Body of pancreas (tissue), 4 donors: Measurements from ENCODE around the gene KCTD6. TPM values are rescaled to one million over a fixed set of nuclear protein-coding genes. Genes with fewer than 3 reads are reported as not detected.

ENCODE experiments used
- ATAC-seq: fragments of 150-250 bp; one replicate; pipeline ENCODE4 v1.9.1; 2016
- DNase-seq, 4 donors: peaks; one replicate each; pipeline ENCODE4 v3.0.0-alpha.2; 2019
- H3K27ac ChIP-seq, 4 donors: fragments of 200-600 bp; sonication (generic); 1 replicate in 3 of 4; 2 replicates in 1 of 4; pipeline versions ENCODE4 v1.5.1 to v1.6.1; 2016 to 2019; ENCODE audit warnings: mild to moderate bottlenecking in 1 of 4, mixed read lengths in 1 of 4, moderate library complexity in 1 of 4
- H3K27me3 ChIP-seq, 2 donors: fragments of 200-600 bp; sonication (generic); one replicate each; pipeline ENCODE4 v1.6.0; 2016; ENCODE audit warnings: mild to moderate bottlenecking in 1 of 2
- H3K36me3 ChIP-seq, 2 donors: fragments of 200-600 bp; sonication (generic); replicated peaks in 1 of 2; 2 replicates each; pipeline ENCODE4 v1.5.1; 2016; ENCODE audit warnings: low read depth in 2 of 2; ENCODE audit not compliant: insufficient read depth in 1 of 2
- H3K4me1 ChIP-seq: fragments of 200-600 bp; sonication (generic); one replicate; pipeline ENCODE4 v1.6.0; 2016
- H3K4me3 ChIP-seq, 2 donors: fragments of 200-600 bp; sonication (generic); 1 replicate in 1 of 2; 2 replicates in 1 of 2; pipeline ENCODE4 v1.5.1; 2016 to 2019
- H3K9me3 ChIP-seq, 3 donors: fragments of 200-600 bp; sonication (generic); 1 replicate in 2 of 3; 2 replicates in 1 of 3; pipeline ENCODE4 v1.5.1; 2016
- CTCF ChIP-seq, 7 experiments: fragments of 450-650 bp in 4 of 7; fragments of 200-600 bp in 3 of 7; sonication (generic) in 3 of 7; IDR thresholded peaks; one replicate each; pipeline ENCODE4 v1.5.1; 2016 to 2019; ENCODE audit warnings: antibody characterized with exemption in 7 of 7
- POLR2A ChIP-seq, 3 donors: fragments of 450-650 bp; IDR thresholded peaks; one replicate each; pipeline ENCODE4 v1.6.1; 2016; ENCODE audit warnings: antibody characterized with exemption in 3 of 3, mild to moderate bottlenecking in 2 of 3
- WGBS, 2 donors: methylation state at CpG; one replicate each; pipeline ENCODE4 v1.1.5; 2017; 5-methylcytosine and 5-hydroxymethylcytosine counted together
- intact Hi-C: fragments of 100-400 bp; cut with DNase I; formaldehyde crosslinking; loops from one replicate; pipeline ENCODE4 v1.15.1; 2023
- total RNA-seq, 2 donors: library from RNA; depleted of rRNA; stranded (reverse); fragments of >200 nt; gene quantifications; one replicate each; pipeline ENCODE4 v1.1.0, GENCODE V29; 2016

Gene KCTD6
- total RNA-seq, 2 donors from 2014 or later: 1.3 to 13.0 TPM

GRCh38 chr3:58463942-58464271, 28.0 kb upstream of the KCTD6 start:
- Histone ChIP-seq H3K27ac (no peak overlapping the region), H3K9me3 (no peaks in the 10 kb centered on the region), H3K27me3 (no peaks in the 10 kb centered on the region), H3K4me1 (peaks cover 13% of the 10 kb centered on the region), H3K36me3 (no peaks in the 10 kb centered on the region), H3K4me3 (no peak overlapping the region)
- ATAC-seq (no peak), DNase-seq (no peak)
- intact Hi-C loops: no loop called here
- TF ChIP-seq POLR2A (IDR thresholded peaks at IDR 0.05) (no peak), CTCF (IDR thresholded peaks at IDR 0.05) (no peak)
- 31 to 33% methylated on average over 5 of the region's 5 CpGs for WGBS, 2 donors

- DNase-seq: no peak
- Histone ChIP-seq H3K4me1 (peaks cover 13% of the 10 kb centered on the region), H3K9me3 (no peaks in the 10 kb centered on the region), H3K36me3 (no peaks in the 10 kb centered on the region), H3K27me3 (no peaks in the 10 kb centered on the region), H3K27ac (no peak overlapping the region), H3K4me3 (no peak overlapping the region)
- no peak for TF ChIP-seq POLR2A (IDR thresholded peaks at IDR 0.05)
- intact Hi-C loops: no loop called here
- no peak for ATAC-seq
- 67 to 71% methylated on average over 3 of the region's 3 CpGs for WGBS, 2 donors
These were observed 27.0 kb upstream of the KCTD6 start for GRCh38 chr3:58464866-58465265.

DNA sequence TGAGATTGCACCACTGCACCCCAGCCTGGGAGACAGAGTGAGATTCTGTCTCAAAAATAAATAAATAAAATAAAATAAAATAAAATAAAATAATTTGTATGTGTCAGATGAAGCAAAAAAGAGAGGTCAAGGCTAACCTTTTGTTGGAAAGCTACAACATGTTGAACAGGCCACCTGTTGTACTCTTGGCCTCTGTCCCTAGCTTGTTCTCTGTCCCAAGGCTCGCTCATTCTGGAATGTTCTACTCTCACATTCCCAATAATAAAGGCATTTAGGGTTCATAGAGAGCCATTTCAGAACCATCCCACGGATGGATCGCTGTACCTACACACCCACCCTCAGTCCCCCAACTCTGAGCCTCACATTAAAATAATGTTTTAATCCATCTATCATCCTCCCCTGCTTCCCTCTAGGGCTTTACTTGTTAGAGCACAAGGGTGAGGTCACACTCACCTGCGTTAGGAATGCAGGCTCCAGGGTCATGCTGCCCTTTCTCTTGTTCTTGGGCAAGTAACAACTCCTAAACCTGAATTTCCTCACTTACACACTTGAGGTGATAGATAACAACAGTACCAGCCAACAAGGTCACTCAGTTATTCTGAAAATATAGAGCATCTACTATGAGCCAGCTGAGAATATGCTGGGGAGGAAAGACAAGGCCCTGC, 24.9 kb upstream of the KCTD6 start:
- Histone ChIP-seq H3K36me3 (no peaks in the 10 kb centered on the region), H3K9me3 (no peaks in the 10 kb centered on the region), H3K27me3 (no peaks in the 10 kb centered on the region), H3K4me3 (no peak overlapping the region), H3K27ac (peak overlapping the region in 2 of 4 donors; percentile 45 to 54), H3K4me1 (peaks cover 31% of the 10 kb centered on the region)
- ATAC-seq: peak; percentile 41
- intact Hi-C loops: no loop called here
- WGBS, 2 donors: 63 to 72% methylated on average over 4 of the region's 4 CpGs
- TF ChIP-seq POLR2A (IDR thresholded peaks at IDR 0.05) (no peak), CTCF (IDR thresholded peaks at IDR 0.05) (no peak)
- DNase-seq: no peak

- no peaks in the 10 kb centered on the region for H3K36me3 ChIP-seq
- H3K27ac ChIP-seq: no peak overlapping the region
- 85 to 87% methylated on average over 4 of the region's 4 CpGs for WGBS, 2 donors
- H3K27me3 ChIP-seq: no peaks in the 10 kb centered on the region
- ATAC-seq: no peak
- no peak overlapping the region for H3K4me3 ChIP-seq
- peaks cover 21% of the 10 kb centered on the region for H3K4me1 ChIP-seq
- TF ChIP-seq CTCF (IDR thresholded peaks at IDR 0.05): no peak
- intact Hi-C loops: no loop called here
- DNase-seq: no peak
- H3K9me3 ChIP-seq: no peaks in the 10 kb centered on the region
These were observed 22.8 kb upstream of the KCTD6 start for GRCh38 chr3:58469096-58469495.

GRCh38 chr3:58470363-58471024, 21.4 kb upstream of the KCTD6 start:
- Histone ChIP-seq H3K27me3 (no peaks in the 10 kb centered on the region), H3K4me3 (no peak overlapping the region), H3K27ac (peak overlapping the region; percentile 44 to 80 (median 58)), H3K36me3 (no peaks in the 10 kb centered on the region), H3K9me3 (no peaks in the 10 kb centered on the region), H3K4me1 (peaks cover 21% of the 10 kb centered on the region)
- 95 to 96% methylated on average over 12 of the region's 12 CpGs for WGBS, 2 donors
- ATAC-seq: no peak
- intact Hi-C loops: no loop called here
- TF ChIP-seq POLR2A (IDR thresholded peaks at IDR 0.05) (no peak), CTCF (IDR thresholded peaks at IDR 0.05) (no peak)
- DNase-seq: no peak
